Heart left ventricle (tissue), 16 donors: ENCODE results near the gene SMAD3. TPM values are rescaled to one million over a fixed set of nuclear protein-coding genes. Genes with fewer than 3 reads are reported as not detected.

Source experiments
- ATAC-seq, 4 donors: fragments of 200-7000 bp; cut with Tn5 transposase; one replicate each; pipeline ENCODE4 v1.9.1; 2020 to 2022; ENCODE audit warnings: moderate library complexity in 4 of 4, mild to moderate bottlenecking in 3 of 4, moderate number of reproducible peaks in 1 of 4
- DNase-seq, 5 donors: peaks; one replicate each; pipeline ENCODE4 v3.0.0-alpha.2; 2020
- H3K27ac ChIP-seq, 12 donors: fragments of 200-600 bp; sonication (generic) in 4 of 12; one replicate each; pipeline versions ENCODE4 v1.5.0 to v1.8.0; 2016 to 2022; ENCODE audit warnings: mild to moderate bottlenecking in 2 of 12
- H3K27me3 ChIP-seq, 9 donors: fragments of 200-600 bp; sonication (generic) in 2 of 9; one replicate each; pipeline versions ENCODE4 v1.5.1 to v1.8.0; 2016 to 2022; ENCODE audit warnings: mild to moderate bottlenecking in 3 of 9
- H3K36me3 ChIP-seq, 9 donors: fragments of 200-600 bp; sonication (generic) in 2 of 9; one replicate each; pipeline versions ENCODE4 v1.5.0 to v1.8.0; 2018 to 2022; ENCODE audit warnings: mild to moderate bottlenecking in 2 of 9
- H3K4me1 ChIP-seq, 12 donors: fragments of 200-600 bp; sonication (generic) in 4 of 12; one replicate each; pipeline versions ENCODE4 v1.5.0 to v1.8.0; 2016 to 2022; ENCODE audit warnings: mild to moderate bottlenecking in 3 of 12
- H3K4me3 ChIP-seq, 12 donors: fragments of 200-600 bp; sonication (generic) in 4 of 12; one replicate each; pipeline versions ENCODE4 v1.5.0 to v1.8.0; 2017 to 2022; ENCODE audit warnings: mild to moderate bottlenecking in 9 of 12, moderate library complexity in 4 of 12
- H3K9me3 ChIP-seq, 12 donors: fragments of 200-600 bp; sonication (generic) in 4 of 12; one replicate each; pipeline versions ENCODE4 v1.5.0 to v1.8.0; 2016 to 2022; ENCODE audit warnings: mild to moderate bottlenecking in 1 of 12
- POLR2A ChIP-seq, 2 donors: fragments of 450-650 bp; IDR thresholded peaks; one replicate each; pipeline ENCODE4 v1.6.1; 2017; ENCODE audit warnings: antibody characterized with exemption in 2 of 2, mild to moderate bottlenecking in 2 of 2, moderate library complexity in 2 of 2
- WGBS, 4 donors: extraction: QIAGEN DNeasy Blood & Tissue Kit in 2 of 4; methylation state at CpG; one replicate each; pipeline versions ENCODE4 v1.1.5 to v1.1.7; 2013 to 2018; 5-methylcytosine and 5-hydroxymethylcytosine counted together
- intact Hi-C, 10 donors: fragments of 100-400 bp; cut with DNase I; formaldehyde crosslinking; loops; one replicate each; pipeline versions ENCODE4 v1.11.1 to v1.14.2; 2022
- polyA plus RNA-seq, 2 donors: library from polyadenylated mRNA; stranded (reverse); fragments of 200-250 nt; gene quantifications; one replicate each; pipeline ENCODE4 v1.2.3, GENCODE V29; 2013
- total RNA-seq, 9 donors: library from RNA; depleted of rRNA in 2 of 9; stranded (reverse); fragments of >200 nt in 2 of 9; fragmentation: NEBNext Ultra II Directional in 3 of 9; extraction: Animal tissue kit (Norgen Biotek cat#: 25700) in 3 of 9; gene quantifications; one replicate each; pipeline versions ENCODE4 v1.1.0 to v1.2.4, GENCODE V29; 2016 to 2023
- TF ChIP-seq, protein P1 (sequence below), 12 donors: fragments of 200-600 bp; sonication (generic) in 4 of 12; IDR thresholded peaks; one replicate each; pipeline versions ENCODE4 v1.5.0 to v1.8.0; 2018 to 2022; ENCODE audit warnings: antibody characterized with exemption in 12 of 12, mild to moderate bottlenecking in 5 of 12
- donor health status: ischemic (EF 13 %, LVEDD 7.1; RV severe dilation, severe dysfunction).
- donor health status: healthy with polysubstance abuse.
- donor health status: DM: no; HTN: yes; CAD: no.
- donor health status: DM: no; HTN: no; CAD: no.
- donor health status: ischemic (EF 25% LVEDD 6.9; RV normal size, moderate dysfunction).
- donor health status: ischemic (EF 25% LVEDD 5.7; RV mildly dilated, moderate dysfunction).
- donor health status: healthy.
- donor health status: DM: yes; HTN: yes; CAD: no.
- donor health status: ischemic (EF 35%, LVEDD 5.7; RV mildly dilated, moderate dysfunction).
- donor health status: nonischemic (EF 11% LVEDD 7.7; RV severe dilation, severe dysfunction).
- donor health status: DM: yes; HTN: yes; CAD: no.
- donor health status: PGD.
- donor health status: ischemic (EF 29% LVEDD 5.4; RV normal size, mild dysfunction).
- donor health status: nonischemic (EF 23%, LVEDD 6.1; RV moderate dilation, normal function).

SMAD3 gene
- total and polyA plus RNA-seq, 11 donors, result 5.6 to 34.3 (median 15.3) TPM

DNA sequence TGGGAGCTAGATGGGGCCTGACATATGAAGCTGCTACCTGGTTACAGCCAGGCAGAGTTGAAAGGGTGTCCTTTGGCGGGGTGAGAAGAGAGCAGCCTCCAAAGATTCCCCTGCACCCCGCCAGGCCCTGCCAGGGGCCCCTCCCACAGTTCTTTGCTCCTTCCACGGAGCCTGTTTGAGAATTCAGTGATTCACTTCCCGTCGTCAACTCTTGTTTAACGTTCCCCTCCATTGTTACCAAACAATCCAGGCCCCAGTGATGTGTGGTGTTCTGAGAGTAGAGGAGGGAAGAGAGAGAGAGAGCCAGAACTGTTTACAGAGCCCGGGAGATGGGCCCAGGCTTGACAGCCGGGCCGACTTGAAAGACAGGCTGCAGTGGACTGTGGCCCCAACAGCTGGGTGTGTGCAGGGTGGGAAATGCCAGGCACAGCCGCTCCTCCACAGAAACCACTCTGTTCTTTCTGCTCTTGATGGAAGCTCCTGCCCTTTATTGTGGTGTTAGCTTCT, 81.5 kb downstream of the SMAD3 start:
- H3K4me1 ChIP-seq, result peaks cover 18 to 95% (median 80%) of the 10 kb centered on the region in 12 donors
- intact Hi-C loops, result loop anchor here in 2 of 10 donors (5.0 kb wide), 2 partner anchors 45 to 80 kb away; partner anchors contain the start of gene SMAD3 (in 1 of the 2)
- WGBS, 4 donors, result 38 to 58% (median 54%) methylated on average over 10 of the region's 10 CpGs
- TF ChIP-seq, protein P1, sequence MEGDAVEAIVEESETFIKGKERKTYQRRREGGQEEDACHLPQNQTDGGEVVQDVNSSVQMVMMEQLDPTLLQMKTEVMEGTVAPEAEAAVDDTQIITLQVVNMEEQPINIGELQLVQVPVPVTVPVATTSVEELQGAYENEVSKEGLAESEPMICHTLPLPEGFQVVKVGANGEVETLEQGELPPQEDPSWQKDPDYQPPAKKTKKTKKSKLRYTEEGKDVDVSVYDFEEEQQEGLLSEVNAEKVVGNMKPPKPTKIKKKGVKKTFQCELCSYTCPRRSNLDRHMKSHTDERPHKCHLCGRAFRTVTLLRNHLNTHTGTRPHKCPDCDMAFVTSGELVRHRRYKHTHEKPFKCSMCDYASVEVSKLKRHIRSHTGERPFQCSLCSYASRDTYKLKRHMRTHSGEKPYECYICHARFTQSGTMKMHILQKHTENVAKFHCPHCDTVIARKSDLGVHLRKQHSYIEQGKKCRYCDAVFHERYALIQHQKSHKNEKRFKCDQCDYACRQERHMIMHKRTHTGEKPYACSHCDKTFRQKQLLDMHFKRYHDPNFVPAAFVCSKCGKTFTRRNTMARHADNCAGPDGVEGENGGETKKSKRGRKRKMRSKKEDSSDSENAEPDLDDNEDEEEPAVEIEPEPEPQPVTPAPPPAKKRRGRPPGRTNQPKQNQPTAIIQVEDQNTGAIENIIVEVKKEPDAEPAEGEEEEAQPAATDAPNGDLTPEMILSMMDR (IDR thresholded peaks at IDR 0.05), result no peak
- no peak for TF ChIP-seq POLR2A (IDR thresholded peaks at IDR 0.05)
- peak; percentile 22 to 73 (median 56) for ATAC-seq
- H3K27ac ChIP-seq, result peak overlapping the region; percentile 14 to 87 (median 74)
- H3K36me3 ChIP-seq, result no peaks in the 10 kb centered on the region
- no peak overlapping the region for H3K4me3 ChIP-seq
- DNase-seq, result peak in 3 of 5 donors; percentile 49 to 59 (median 50)
- H3K9me3 ChIP-seq, result no peaks in the 10 kb centered on the region
- H3K27me3 ChIP-seq, result no peaks in the 10 kb centered on the region

GRCh38 chr15:67147396-67147949, 82.1 kb downstream of the SMAD3 start:
- DNase-seq, result no peak

GRCh38 chr15:67148196-67148701, 82.8 kb downstream of the SMAD3 start:
- no peak for TF ChIP-seq POLR2A (IDR thresholded peaks at IDR 0.05)
- TF ChIP-seq, protein P1 (IDR thresholded peaks at IDR 0.05), result no peak
- WGBS, 4 donors, result 78 to 83% (median 79%) methylated on average over 6 of the region's 6 CpGs
- Histone ChIP-seq H3K27me3 (no peaks in the 10 kb centered on the region), H3K4me1 (peaks cover 12 to 82% (median 67%) of the 10 kb centered on the region in 12 donors), H3K4me3 (no peak overlapping the region), H3K9me3 (no peaks in the 10 kb centered on the region), H3K36me3 (no peaks in the 10 kb centered on the region), H3K27ac (peak overlapping the region in 8 of 12 donors; percentile 2 to 87 (median 72))
- no peak for ATAC-seq
- DNase-seq, result no peak
- intact Hi-C loops, result loop anchor here in 2 of 10 donors (5.0 kb wide), 2 partner anchors 46 to 81 kb away; partner anchors contain the start of gene SMAD3 (in 1 of the 2)

More at GRCh38 chr15:67147396-67147949, 82.1 kb downstream of the SMAD3 start:
- intact Hi-C loops, result loop anchor here in 2 of 10 donors (5.0 kb wide), 2 partner anchors 45 to 80 kb away; partner anchors contain the start of gene SMAD3 (in 1 of the 2)
- H3K36me3 ChIP-seq, result no peaks in the 10 kb centered on the region
- WGBS, 4 donors, result 83 to 89% (median 86%) methylated on average over 7 of the region's 7 CpGs
- no peaks in the 10 kb centered on the region for H3K27me3 ChIP-seq
- peak overlapping the region; percentile 14 to 87 (median 74) for H3K27ac ChIP-seq
- H3K9me3 ChIP-seq, result no peaks in the 10 kb centered on the region
- no peak for ATAC-seq
- no peak overlapping the region for H3K4me3 ChIP-seq
- peaks cover 18 to 90% (median 74%) of the 10 kb centered on the region in 12 donors for H3K4me1 ChIP-seq
- TF ChIP-seq POLR2A (IDR thresholded peaks at IDR 0.05), result no peak
- TF ChIP-seq, protein P1 (IDR thresholded peaks at IDR 0.05), result no peak
